HG03097 (cell line): ENCODE data around the gene SMCO1.
"Not testable (repeated sequence)": the region's sequence is repeated elsewhere in the genome, so short reads cannot be mapped to it uniquely, and the experiment has no call there.

Source experiments
- ATAC-seq: cut with Tn5 transposase; IDR thresholded peaks from one replicate; pipeline ENCODE4 v1.9.1; 2021; ENCODE audit not compliant: unreplicated experiment, low FRiP score

SMCO1 gene

DNA sequence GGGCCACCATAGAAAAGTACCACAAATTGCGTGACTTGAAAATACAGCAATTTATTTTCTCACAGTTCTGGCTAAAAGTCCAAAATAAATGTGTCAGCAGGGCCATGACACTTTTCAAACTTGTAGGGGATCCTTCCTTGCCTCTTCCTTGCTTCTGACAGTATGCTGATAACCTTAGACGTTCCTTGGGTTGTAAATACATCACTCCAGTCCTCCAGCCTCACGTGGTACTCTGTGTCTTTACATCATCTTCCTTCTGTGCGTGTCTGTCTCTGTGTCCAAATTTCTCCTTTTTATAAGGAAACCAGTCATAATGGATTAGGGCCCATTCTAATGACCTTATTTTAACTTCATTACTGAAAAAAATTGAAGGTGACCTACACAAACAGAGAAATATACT lies 19.0 kb downstream of the SMCO1 start:
- ATAC-seq: no peak

DNA sequence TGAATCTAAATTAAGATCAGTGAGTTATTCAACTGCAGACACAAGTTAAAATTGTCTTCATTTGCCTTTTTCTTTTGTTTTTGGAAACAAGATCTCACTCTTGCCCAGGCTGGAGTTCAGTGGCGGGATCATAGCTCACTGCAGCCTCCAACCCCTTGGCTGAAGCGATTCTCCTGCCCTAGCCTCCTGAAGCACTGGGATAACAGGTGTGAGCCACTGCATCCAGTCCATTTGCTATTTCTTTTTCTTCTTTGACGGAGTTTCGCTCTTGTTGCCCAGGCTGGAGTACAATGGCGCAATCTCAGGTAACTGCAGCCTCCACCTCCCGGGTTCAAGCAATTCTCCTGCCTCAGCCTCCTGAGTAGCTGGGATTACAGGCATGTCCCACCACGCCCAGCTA lies 21.9 kb downstream of the SMCO1 start:
- no peak for ATAC-seq

DNA sequence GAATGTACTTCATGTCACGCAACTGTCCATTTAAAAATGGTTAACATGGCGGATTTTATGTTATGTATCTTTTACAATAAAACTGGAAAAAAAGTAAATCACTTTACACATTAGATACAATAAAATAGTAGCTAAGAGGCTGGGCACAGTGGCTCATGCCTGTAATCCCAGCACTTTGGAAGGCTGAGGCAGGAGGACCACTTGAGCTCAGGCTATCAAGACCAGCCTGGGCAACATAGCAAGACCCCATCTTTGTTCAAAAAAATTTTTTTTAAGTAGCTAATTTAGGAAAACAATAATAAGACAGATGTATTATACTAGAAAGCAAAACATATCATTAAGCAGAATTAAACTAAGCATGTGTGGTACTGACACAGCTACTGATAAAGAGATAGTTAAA lies 23.1 kb downstream of the SMCO1 start:
- ATAC-seq: no peak

DNA sequence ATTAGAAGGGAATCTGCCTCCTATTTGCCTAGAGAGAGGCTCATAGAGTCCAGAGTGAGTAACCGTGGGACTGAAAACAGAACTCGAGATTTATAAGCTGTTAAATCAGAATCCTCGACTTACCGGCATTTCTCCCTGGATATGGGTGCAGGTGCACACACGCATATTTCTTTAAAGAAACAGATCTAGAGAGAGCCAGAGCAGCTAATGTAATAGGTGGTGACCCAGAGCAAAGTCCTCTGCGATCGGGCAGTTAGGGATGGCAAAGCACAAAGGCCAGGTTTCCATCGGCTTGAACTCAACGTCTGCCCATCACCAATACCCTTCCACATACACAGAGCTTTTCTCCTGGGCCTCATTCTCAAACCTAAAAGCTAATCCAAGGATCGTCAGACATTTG lies 25.4 kb downstream of the SMCO1 start:
- no peak for ATAC-seq

DNA sequence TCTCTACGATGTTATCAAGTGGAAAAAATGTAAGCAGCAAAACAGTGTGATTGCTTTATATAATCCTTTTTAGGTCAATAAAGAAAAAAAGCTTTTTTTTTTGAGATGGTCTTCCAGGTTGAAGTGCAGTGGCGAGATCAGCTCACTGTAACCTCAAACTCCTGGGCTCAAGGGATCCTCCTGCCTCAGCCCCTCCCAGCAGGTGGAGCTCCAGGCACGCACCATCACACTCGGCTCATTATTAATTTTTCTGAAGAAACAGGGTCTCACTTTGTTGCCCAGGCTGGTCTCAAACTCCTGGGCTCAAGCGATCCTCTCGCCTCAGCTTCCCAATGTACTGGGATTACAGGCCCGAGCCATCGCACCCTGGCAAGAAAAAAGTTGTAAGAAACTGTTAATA lies 28.9 kb downstream of the SMCO1 start:
- no peak for ATAC-seq

DNA sequence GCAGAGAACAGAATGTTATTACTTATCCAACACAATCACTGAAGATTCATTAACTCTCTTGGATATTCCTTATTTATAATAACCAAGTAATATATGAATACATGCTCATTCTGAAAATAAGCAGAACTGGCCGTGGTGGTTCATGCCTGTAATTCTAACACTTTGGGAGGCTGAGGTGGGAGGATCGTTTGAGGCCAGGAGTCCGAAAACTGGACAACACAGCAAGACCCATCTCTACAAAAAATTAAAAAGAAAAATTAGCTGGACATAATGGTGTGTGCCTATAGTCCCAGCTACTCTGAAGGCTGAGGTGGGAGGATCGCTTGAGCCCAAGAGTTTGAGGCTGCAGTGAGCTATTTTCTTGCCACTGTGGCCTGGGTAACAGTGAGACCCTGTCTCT lies 37.5 kb downstream of the SMCO1 start:
- no peak for ATAC-seq

GRCh38 chr3:196472286-196472685 lies 42.9 kb downstream of the SMCO1 start:
- ATAC-seq: no peak

GRCh38 chr3:196471551-196471950 lies 43.6 kb downstream of the SMCO1 start:
- no peak for ATAC-seq

DNA sequence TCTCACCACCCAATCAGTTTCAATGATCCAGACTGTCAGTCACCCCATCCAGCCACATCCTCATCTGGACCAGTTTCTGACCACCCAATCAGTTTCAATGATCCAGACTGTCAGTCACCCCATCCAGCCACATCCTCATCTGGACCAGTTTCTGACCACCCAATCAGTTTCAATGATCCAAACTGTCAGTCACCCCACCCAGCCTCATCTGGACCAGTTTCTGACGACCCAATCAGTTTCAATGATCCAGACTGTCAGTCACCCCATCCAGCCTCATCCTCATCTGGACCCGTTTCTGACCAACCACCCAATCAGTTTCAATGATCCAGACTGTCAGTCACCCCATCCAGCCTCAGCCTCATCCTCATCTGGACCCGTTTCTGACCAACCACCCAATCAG lies 45.0 kb downstream of the SMCO1 start:
- ATAC-seq: not testable (repeated sequence)

GRCh38 chr3:196463804-196464203 lies 51.3 kb downstream of the SMCO1 start:
- ATAC-seq: no peak

- no peak for ATAC-seq
These were observed 51.7 kb downstream of the SMCO1 start for GRCh38 chr3:196463478-196463756.

DNA sequence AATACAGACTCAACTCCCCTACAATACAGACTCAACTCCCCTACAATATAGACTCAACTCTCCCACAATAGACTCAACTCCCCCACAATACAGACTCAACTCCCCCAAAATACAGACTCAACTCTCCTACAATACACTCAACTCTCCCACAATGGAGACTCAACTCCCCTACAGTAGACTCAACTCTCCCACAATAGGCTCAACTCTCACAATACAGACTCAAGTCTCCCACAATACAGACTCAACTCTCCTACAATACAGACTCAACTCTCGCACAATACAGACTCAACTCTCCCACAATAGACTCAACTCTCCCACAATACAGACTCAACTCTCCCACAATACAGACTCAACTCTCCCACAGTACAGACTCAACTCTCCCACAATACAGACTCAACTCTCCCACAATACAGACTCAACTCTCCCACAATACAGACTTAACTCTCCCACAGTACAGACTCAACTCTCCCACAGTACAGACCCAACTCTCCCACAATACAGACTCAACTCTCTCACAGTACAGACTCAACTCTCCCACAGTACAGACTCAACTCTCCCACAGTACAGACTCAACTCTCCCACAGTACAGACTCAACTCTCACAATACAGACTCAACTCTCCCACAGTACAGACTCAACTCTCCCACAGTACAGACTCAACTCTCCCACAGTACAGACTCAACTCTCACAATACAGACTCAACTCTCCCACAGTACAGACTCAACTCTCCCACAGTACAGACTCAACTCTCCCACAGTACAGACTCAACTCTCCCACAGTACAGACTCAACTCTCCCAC lies 52.3 kb downstream of the SMCO1 start:
- not testable (repeated sequence) for ATAC-seq

DNA sequence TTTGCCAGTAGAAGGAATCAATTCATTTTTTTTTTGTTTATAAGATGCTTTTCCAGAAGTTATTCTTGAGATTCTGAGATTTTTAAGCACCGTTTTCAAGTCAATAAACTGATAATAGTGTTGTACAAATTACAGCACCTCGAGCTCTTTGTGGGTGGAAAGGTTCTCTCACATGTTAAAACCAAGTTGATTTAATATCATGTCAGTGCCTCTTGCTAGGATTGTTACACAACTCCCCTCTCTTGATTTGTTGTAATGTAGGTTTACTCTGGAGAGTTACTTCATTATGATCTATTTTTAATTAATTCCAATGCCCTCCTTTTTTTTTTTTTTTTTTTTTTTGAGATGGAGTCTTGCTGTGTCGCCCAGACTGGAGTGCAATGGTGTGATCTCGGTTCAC lies 57.1 kb downstream of the SMCO1 start:
- no peak for ATAC-seq

- not testable (repeated sequence) for ATAC-seq
These were observed 57.7 kb downstream of the SMCO1 start for GRCh38 chr3:196457470-196457869.
